Lung (tissue), 12 donors: Measurements from ENCODE around the gene MYH10. TPM values are rescaled to one million over a fixed set of nuclear protein-coding genes. Genes with fewer than 3 reads are reported as not detected.

Experiments used
- ATAC-seq: fragments of 200-7000 bp; cut with Tn5 transposase; one replicate; pipeline ENCODE4 v1.9.1; 2020; ENCODE audit warnings: moderate number of reproducible peaks; ENCODE audit not compliant: insufficient read depth, low FRiP score
- DNase-seq, 3 donors: peaks; one replicate each; pipeline ENCODE4 v3.0.0-alpha.2; 2013 to 2017
- H3K27ac ChIP-seq, 2 donors: one replicate each; pipeline ENCODE4 v1.5.1; 2013; ENCODE audit warnings: mild to moderate bottlenecking in 2 of 2, moderate library complexity in 2 of 2, control low read depth in 1 of 2, inconsistent platforms in 1 of 2, low read depth in 1 of 2, low read length in 1 of 2
- H3K27me3 ChIP-seq, 3 donors: one replicate each; pipeline ENCODE4 v1.5.1; 2013; ENCODE audit warnings: low read length in 2 of 3; ENCODE audit not compliant: control insufficient read depth in 3 of 3, insufficient read depth in 3 of 3
- H3K36me3 ChIP-seq, 4 donors: one replicate each; pipeline ENCODE4 v1.5.1; 2013; ENCODE audit warnings: low read length in 4 of 4, mild to moderate bottlenecking in 1 of 4, moderate library complexity in 1 of 4; ENCODE audit not compliant: control insufficient read depth in 4 of 4, insufficient read depth in 4 of 4
- H3K4me1 ChIP-seq, 5 donors: one replicate each; pipeline ENCODE4 v1.5.1; 2013; ENCODE audit warnings: low read length in 5 of 5, mild to moderate bottlenecking in 2 of 5, moderate library complexity in 1 of 5; ENCODE audit not compliant: control insufficient read depth in 5 of 5, insufficient read depth in 5 of 5
- H3K4me3 ChIP-seq: one replicate; pipeline ENCODE4 v1.5.1; 2013; ENCODE audit warnings: mild to moderate bottlenecking, control low read depth, moderate library complexity
- H3K9ac ChIP-seq, 2 donors: one replicate each; pipeline ENCODE4 v1.5.1; 2013; ENCODE audit warnings: low read length in 2 of 2, control low read depth in 1 of 2; ENCODE audit not compliant: insufficient read depth in 1 of 2
- H3K9me3 ChIP-seq, 4 donors: one replicate each; pipeline ENCODE4 v1.5.1; 2013; ENCODE audit warnings: low read length in 3 of 4, mild to moderate bottlenecking in 1 of 4, moderate library complexity in 1 of 4; ENCODE audit not compliant: control insufficient read depth in 4 of 4, insufficient read depth in 3 of 4
- CTCF ChIP-seq: IDR thresholded peaks from 2 replicates; pipeline ENCODE4 v1.5.1; 2012; ENCODE audit warnings: mild to moderate bottlenecking; ENCODE audit errors: control extremely low read depth, extremely low read depth
- WGBS, 2 donors: extraction: QIAGEN DNeasy Blood & Tissue Kit; methylation state at CpG; one replicate each; pipeline ENCODE4 v1.1.7; 2013; 5-methylcytosine and 5-hydroxymethylcytosine counted together
- polyA plus RNA-seq, 2 donors: library from polyadenylated mRNA; stranded (reverse); fragments of 200-250 nt; gene quantifications; one replicate each; pipeline ENCODE4 v1.2.1, GENCODE V29; 2013
- total RNA-seq, 2 donors: library from RNA; depleted of rRNA in 1 of 2; stranded (reverse); fragments of >200 nt in 1 of 2; gene quantifications; one replicate each; pipeline ENCODE4 v1.2.1, GENCODE V29; 2014 to 2021
- donor health status: control.
- donor health status: control.
- donor health status: Bipolar disorder and iron deficiency.
- donor health status: healthy.
- donor health status: DM: yes; HTN: yes; CAD: no.

Gene MYH10
- total and polyA plus RNA-seq, 4 donors = 9.6 to 194 (median 44.7) TPM

DNA sequence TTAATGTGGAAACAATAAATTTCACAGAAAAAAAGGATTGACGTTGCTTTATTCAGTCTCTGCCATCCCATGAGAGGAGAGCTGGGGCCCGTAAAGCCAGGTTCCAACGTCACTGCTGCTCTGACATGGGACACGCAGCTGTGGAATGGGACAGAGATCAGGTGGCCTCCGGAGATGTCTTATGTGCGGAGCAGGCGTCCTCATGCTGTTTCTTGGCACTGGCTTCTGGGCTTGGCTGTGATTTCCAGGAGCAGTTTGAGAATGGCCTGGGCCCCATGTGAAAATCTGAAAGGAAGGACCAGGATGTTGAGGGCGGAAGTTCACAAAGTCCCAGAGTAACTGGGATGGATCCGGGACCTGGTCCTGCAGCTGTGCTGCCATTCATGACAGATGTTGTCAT, 162.4 kb downstream of the MYH10 start:
- Histone ChIP-seq H3K9me3 (no peaks in the 10 kb centered on the region), H3K4me3 (no peak overlapping the region), H3K36me3 (peaks cover 16 to 50% (median 23%) of the 10 kb centered on the region in 4 donors), H3K9ac (no peak overlapping the region), H3K27me3 (no peaks in the 10 kb centered on the region), H3K4me1 (peaks cover 0 to 12% (median 3%) of the 10 kb centered on the region in 5 donors), H3K27ac (no peak overlapping the region)
- no peak for TF ChIP-seq CTCF
- 87 to 90% methylated on average over 9 of the region's 9 CpGs for WGBS, 2 donors
- ATAC-seq (no peak), DNase-seq (peak in 1 of 3 donors; percentile 18)

DNA sequence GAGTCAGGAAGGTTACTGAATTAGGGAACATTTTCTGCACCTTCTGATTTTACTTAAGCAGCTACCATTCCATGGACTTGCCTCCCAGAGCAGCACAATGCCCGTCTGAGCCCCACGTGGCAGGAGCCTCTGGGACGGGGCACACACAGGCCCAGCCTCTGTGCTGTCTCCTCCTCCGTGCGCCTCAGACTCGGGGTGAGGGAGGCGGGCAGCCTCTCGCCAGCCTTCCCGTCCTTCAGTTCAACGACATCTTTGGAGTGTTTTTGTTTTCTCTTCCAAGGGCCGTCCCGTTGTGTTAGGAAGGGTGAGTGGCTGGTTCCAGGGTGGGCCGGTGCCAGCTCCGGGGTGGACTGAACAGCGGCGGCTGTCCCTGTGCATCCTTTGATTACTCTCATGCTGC, 163.0 kb downstream of the MYH10 start:
- H3K4me1 ChIP-seq = peaks cover 0 to 13% (median 3%) of the 10 kb centered on the region in 5 donors
- no peaks in the 10 kb centered on the region for H3K27me3 ChIP-seq
- no peak overlapping the region for H3K27ac ChIP-seq
- no peaks in the 10 kb centered on the region for H3K9me3 ChIP-seq
- ATAC-seq = no peak
- peaks cover 16 to 53% (median 25%) of the 10 kb centered on the region in 4 donors for H3K36me3 ChIP-seq
- DNase-seq = no peak
- no peak overlapping the region for H3K9ac ChIP-seq
- H3K4me3 ChIP-seq = no peak overlapping the region
- 74 to 80% methylated on average over 16 of the region's 16 CpGs for WGBS, 2 donors
- no peak for TF ChIP-seq CTCF

GRCh38 chr17:8466873-8467272, 163.7 kb downstream of the MYH10 start:
- no peaks in the 10 kb centered on the region for H3K9me3 ChIP-seq
- ATAC-seq (no peak), DNase-seq (no peak)
- H3K27me3 ChIP-seq = no peaks in the 10 kb centered on the region
- peaks cover 21 to 55% (median 29%) of the 10 kb centered on the region in 4 donors for H3K36me3 ChIP-seq
- no peak overlapping the region for H3K27ac ChIP-seq
- TF ChIP-seq CTCF = no peak
- peaks cover 0 to 14% (median 3%) of the 10 kb centered on the region in 5 donors for H3K4me1 ChIP-seq
- 93 to 94% methylated on average over 18 to 21 of the region's 21 CpGs for WGBS, 2 donors
- no peak overlapping the region for H3K4me3 ChIP-seq
- no peak overlapping the region for H3K9ac ChIP-seq

- no peak for ATAC-seq
- H3K27ac ChIP-seq = no peak overlapping the region
- TF ChIP-seq CTCF = no peak
- H3K36me3 ChIP-seq = peaks cover 21 to 53% (median 30%) of the 10 kb centered on the region in 4 donors
- DNase-seq = no peak
- H3K9me3 ChIP-seq = no peaks in the 10 kb centered on the region
- H3K9ac ChIP-seq = no peak overlapping the region
- H3K4me1 ChIP-seq = peaks cover 0 to 17% (median 3%) of the 10 kb centered on the region in 5 donors
- H3K27me3 ChIP-seq = no peaks in the 10 kb centered on the region
- 59 to 70% methylated on average over 3 of the region's 3 CpGs for WGBS, 2 donors
- H3K4me3 ChIP-seq = no peak overlapping the region
Observed at GRCh38 chr17:8466456-8466855, 164.1 kb downstream of the MYH10 start.
